Measurements from ENCODE around the gene ARHGAP6.
"Not testable (repeated sequence)": the region's sequence is repeated elsewhere in the genome, so short reads cannot be mapped to it uniquely, and the experiment has no call there.

The ARHGAP6 gene

GRCh38 chrX:11528623-11529022 is 137.1 kb downstream of the ARHGAP6 start:
- in situ Hi-C loops (cut with HindIII; ENCODE audit: low pct_unique_long_range_greater_than_20kb, low sequenced_read_pairs): no loop called here
- DNase-seq (ENCODE audit: low read depth in 1 of 2, low spot score in 1 of 2): no peak

GRCh38 chrX:11525685-11526084 is 140.0 kb downstream of the ARHGAP6 start:
- no peak for TF ChIP-seq JUND (IDR thresholded peaks at IDR 0.05; ENCODE audit: low read depth)
- DNase-seq (ENCODE audit: low read depth in 1 of 2, low spot score in 1 of 2): no peak
- in situ Hi-C loops (cut with HindIII; ENCODE audit: low pct_unique_long_range_greater_than_20kb, low sequenced_read_pairs): no loop called here

More at GRCh38 chrX:11528623-11529022, 137.1 kb downstream of the ARHGAP6 start:
- TF ChIP-seq JUND (IDR thresholded peaks at IDR 0.05; ENCODE audit: low read depth): no peak

- in situ Hi-C loops (cut with HindIII; ENCODE audit: low pct_unique_long_range_greater_than_20kb, low sequenced_read_pairs); DNase-seq (ENCODE audit: low read depth in 1 of 2, low spot score in 1 of 2): not testable (repeated sequence)
Measured at GRCh38 chrX:11519234-11519633, 146.5 kb downstream of the ARHGAP6 start.

GRCh38 chrX:11509786-11510185 is 155.9 kb downstream of the ARHGAP6 start:
- no peak for TF ChIP-seq JUND (IDR thresholded peaks at IDR 0.05; ENCODE audit: low read depth)
- no peak for DNase-seq (ENCODE audit: low read depth in 1 of 2, low spot score in 1 of 2)
- in situ Hi-C loops (cut with HindIII; ENCODE audit: low pct_unique_long_range_greater_than_20kb, low sequenced_read_pairs): no loop called here

DNA sequence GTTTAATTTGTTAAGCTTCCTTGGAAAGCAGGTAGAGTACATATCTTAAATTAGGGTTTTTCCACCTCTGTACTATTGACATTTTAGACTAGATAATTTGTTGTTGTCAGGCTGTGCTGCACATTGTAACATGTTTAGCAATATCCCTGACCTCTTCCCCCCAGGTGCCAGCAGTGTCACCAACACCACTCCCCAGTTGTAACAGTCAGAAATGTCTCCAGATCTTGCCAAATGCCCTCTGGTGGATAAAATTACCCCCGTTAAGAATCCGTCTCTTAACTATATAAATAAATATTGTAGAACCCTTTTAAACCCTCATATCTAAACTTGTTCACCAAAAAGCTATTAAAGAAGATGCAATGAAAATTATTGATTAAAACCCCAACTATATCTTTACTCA is 161.5 kb downstream of the ARHGAP6 start:
- no peak for TF ChIP-seq JUND (IDR thresholded peaks at IDR 0.05; ENCODE audit: low read depth)
- DNase-seq (ENCODE audit: low read depth in 1 of 2, low spot score in 1 of 2): no peak
- in situ Hi-C loops (cut with HindIII; ENCODE audit: low pct_unique_long_range_greater_than_20kb, low sequenced_read_pairs): no loop called here

GRCh38 chrX:11499076-11500044 is 166.4 kb downstream of the ARHGAP6 start:
- DNase-seq (ENCODE audit: low read depth in 1 of 2, low spot score in 1 of 2): peak in 1 of 2 experiments; percentile 2
- no peak for TF ChIP-seq JUND (IDR thresholded peaks at IDR 0.05; ENCODE audit: low read depth)
- in situ Hi-C loops (cut with HindIII; ENCODE audit: low pct_unique_long_range_greater_than_20kb, low sequenced_read_pairs): no loop called here

DNA sequence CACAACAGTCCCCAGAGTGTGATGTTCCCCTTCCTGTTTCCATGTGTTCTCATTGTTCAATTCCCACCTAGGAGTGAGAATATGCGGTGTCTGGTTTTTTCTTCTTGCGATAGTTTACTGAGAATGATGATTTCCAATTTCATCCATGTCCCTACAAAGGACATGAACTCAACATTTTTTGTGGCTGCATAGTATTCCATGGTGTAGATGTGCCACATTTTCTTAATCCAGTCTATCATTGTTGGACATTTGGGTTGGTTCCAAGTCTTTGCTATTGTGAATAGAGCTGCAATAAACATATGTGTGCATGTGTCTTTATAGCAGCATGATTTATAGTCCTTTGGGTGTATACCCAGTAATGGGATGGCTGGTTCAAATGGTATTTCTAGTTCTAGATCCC is 174.3 kb downstream of the ARHGAP6 start:
- DNase-seq (ENCODE audit: low read depth in 1 of 2, low spot score in 1 of 2); in situ Hi-C loops (cut with HindIII; ENCODE audit: low pct_unique_long_range_greater_than_20kb, low sequenced_read_pairs): not testable (repeated sequence)

DNA sequence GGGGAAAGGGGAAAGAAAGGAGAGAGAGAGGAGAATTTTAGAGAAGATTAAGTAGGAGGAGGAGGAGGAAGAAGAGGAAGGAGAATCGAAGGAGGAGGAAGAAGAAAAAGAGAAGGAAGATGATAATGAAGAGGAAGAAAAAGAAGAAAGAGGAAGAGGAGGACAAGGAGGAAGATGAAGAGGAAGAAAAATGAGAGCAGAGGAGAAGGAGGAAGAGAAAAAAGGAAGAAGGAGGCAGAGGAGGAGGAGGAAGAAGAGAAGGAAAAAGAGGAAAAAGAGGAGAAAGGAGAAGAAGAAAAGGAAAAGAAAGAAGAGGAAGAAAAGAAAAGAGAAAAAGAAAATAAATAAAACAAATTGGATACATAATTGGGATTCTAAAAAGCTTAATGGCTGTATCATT is 181.4 kb downstream of the ARHGAP6 start:
- DNase-seq (ENCODE audit: low read depth in 1 of 2, low spot score in 1 of 2): no peak
- no peak for TF ChIP-seq JUND (IDR thresholded peaks at IDR 0.05; ENCODE audit: low read depth)
- in situ Hi-C loops (cut with HindIII; ENCODE audit: low pct_unique_long_range_greater_than_20kb, low sequenced_read_pairs): no loop called here

- TF ChIP-seq JUND (IDR thresholded peaks at IDR 0.05; ENCODE audit: low read depth): no peak
- no peak for DNase-seq (ENCODE audit: low read depth in 1 of 2, low spot score in 1 of 2)
- in situ Hi-C loops (cut with HindIII; ENCODE audit: low pct_unique_long_range_greater_than_20kb, low sequenced_read_pairs): no loop called here
Measured at GRCh38 chrX:11481035-11481434, 184.7 kb downstream of the ARHGAP6 start.

GRCh38 chrX:11480626-11481025 is 185.1 kb downstream of the ARHGAP6 start:
- no peak for DNase-seq (ENCODE audit: low read depth in 1 of 2, low spot score in 1 of 2)
- in situ Hi-C loops (cut with HindIII; ENCODE audit: low pct_unique_long_range_greater_than_20kb, low sequenced_read_pairs): no loop called here

DNA sequence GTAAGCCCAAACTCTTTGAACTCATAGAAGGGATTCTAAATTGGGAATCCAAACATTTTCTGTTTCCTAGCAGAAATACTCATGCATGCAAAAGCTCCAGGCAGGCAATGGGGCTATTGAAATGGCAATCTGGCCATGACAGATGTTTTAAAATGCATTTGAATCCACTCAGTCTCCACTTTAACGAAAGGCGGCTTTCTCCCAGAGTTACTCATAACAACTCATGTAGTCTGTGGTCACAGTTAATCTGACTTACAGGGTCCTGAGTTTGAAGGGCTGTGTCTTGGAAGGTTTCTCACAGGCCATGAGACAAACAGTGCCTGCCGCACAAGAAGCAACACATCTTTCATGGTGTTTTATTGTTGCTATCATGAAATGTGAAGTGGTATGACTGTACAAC is 186.8 kb downstream of the ARHGAP6 start:
- TF ChIP-seq JUND (IDR thresholded peaks at IDR 0.05; ENCODE audit: low read depth): no peak
- in situ Hi-C loops (cut with HindIII; ENCODE audit: low pct_unique_long_range_greater_than_20kb, low sequenced_read_pairs): no loop called here
- DNase-seq (ENCODE audit: low read depth in 1 of 2, low spot score in 1 of 2): no peak

More at GRCh38 chrX:11480626-11481025, 185.1 kb downstream of the ARHGAP6 start:
- TF ChIP-seq JUND (IDR thresholded peaks at IDR 0.05; ENCODE audit: low read depth): no peak

- in situ Hi-C loops (cut with HindIII; ENCODE audit: low pct_unique_long_range_greater_than_20kb, low sequenced_read_pairs): no loop called here
Measured at GRCh38 chrX:11478026-11478425, 187.7 kb downstream of the ARHGAP6 start.

DNA sequence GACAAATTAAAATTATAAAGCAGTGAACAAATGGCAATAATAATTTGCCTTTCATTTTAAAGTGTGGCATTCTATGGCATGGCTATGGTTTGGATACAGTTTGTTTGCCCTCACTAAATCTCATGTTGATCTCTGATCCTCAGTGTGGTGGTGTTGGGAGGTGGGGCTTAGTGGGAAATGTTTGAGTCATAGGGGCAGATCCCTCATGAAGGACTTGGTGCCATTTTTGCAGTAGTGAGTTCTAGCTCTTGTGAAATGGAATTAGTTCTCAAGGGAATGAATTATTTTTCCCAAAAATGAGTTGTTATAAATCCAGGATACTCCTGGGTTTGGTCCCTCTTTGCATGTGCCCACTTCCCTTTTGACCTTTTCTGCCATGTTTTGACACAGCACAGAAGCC is 191.1 kb downstream of the ARHGAP6 start:
- DNase-seq (ENCODE audit: low read depth in 1 of 2, low spot score in 1 of 2): no peak
- no peak for TF ChIP-seq JUND (IDR thresholded peaks at IDR 0.05; ENCODE audit: low read depth)
- in situ Hi-C loops (cut with HindIII; ENCODE audit: low pct_unique_long_range_greater_than_20kb, low sequenced_read_pairs): no loop called here

More at GRCh38 chrX:11478026-11478425, 187.7 kb downstream of the ARHGAP6 start:
- TF ChIP-seq JUND (IDR thresholded peaks at IDR 0.05; ENCODE audit: low read depth): no peak
- no peak for DNase-seq (ENCODE audit: low read depth in 1 of 2, low spot score in 1 of 2)

Data from T47D (cell line).